ENCODE data around the gene PURA.

The PURA gene

GRCh38 chr5:140109759-140110645, 3.9 kb upstream of the PURA start:
- DNase-seq (ENCODE audit: low spot score), result no peak

- no peak for DNase-seq (ENCODE audit: low spot score)
Observed at GRCh38 chr5:140110646-140110957, 3.3 kb upstream of the PURA start.

GRCh38 chr5:140111011-140111858, 2.7 kb upstream of the PURA start:
- no peak for DNase-seq (ENCODE audit: low spot score)

- no peak for DNase-seq (ENCODE audit: low spot score)
Observed at GRCh38 chr5:140111859-140112551, 1.9 kb upstream of the PURA start.

GRCh38 chr5:140112685-140113179, 1.2 kb upstream of the PURA start:
- no peak for DNase-seq (ENCODE audit: low spot score)

- DNase-seq (ENCODE audit: low spot score), result no peak
Observed at GRCh38 chr5:140113180-140113698, 670 bp upstream of the PURA start.

- DNase-seq (ENCODE audit: low spot score), result peak; percentile 50
Observed at GRCh38 chr5:140114341-140115185, 654 bp downstream of the PURA start.

- DNase-seq (ENCODE audit: low spot score), result no peak
Observed at GRCh38 chr5:140115186-140115500, 1.2 kb downstream of the PURA start.

GRCh38 chr5:140116716-140117115, 2.8 kb downstream of the PURA start:
- no peak for DNase-seq (ENCODE audit: low spot score)

- DNase-seq (ENCODE audit: low spot score), result no peak
Observed at GRCh38 chr5:140117523-140117922, 3.6 kb downstream of the PURA start.

- no peak for DNase-seq (ENCODE audit: low spot score)
Observed at GRCh38 chr5:140118302-140118936, 4.5 kb downstream of the PURA start.

GRCh38 chr5:140125637-140126036, 11.7 kb downstream of the PURA start, which contains the start of gene IGIP:
IGIP (plus strand) TSS chr5:140125937; CDS start chr5:140128477, 2,540 bp downstream.
- DNase-seq (ENCODE audit: low spot score), result no peak

- no peak for DNase-seq (ENCODE audit: low spot score)
Observed at GRCh38 chr5:140126315-140127012, 12.6 kb downstream of the PURA start.

GRCh38 chr5:140128376-140128775, 14.5 kb downstream of the PURA start:
- no peak for DNase-seq (ENCODE audit: low spot score)

GRCh38 chr5:140130949-140131733, 17.2 kb downstream of the PURA start:
- no peak for DNase-seq (ENCODE audit: low spot score)

- DNase-seq (ENCODE audit: low spot score), result no peak
Observed at GRCh38 chr5:140131967-140132409, 18.1 kb downstream of the PURA start.

- no peak for DNase-seq (ENCODE audit: low spot score)
Observed at GRCh38 chr5:140133514-140134167, 19.7 kb downstream of the PURA start.

GRCh38 chr5:140134277-140134935, 20.5 kb downstream of the PURA start:
- no peak for DNase-seq (ENCODE audit: low spot score)

Data from globus pallidus (tissue), 1 donor.